Right lobe of liver (tissue), 6 donors: Measurements from ENCODE around the gene WNT5B. TPM values are rescaled to one million over a fixed set of nuclear protein-coding genes. Genes with fewer than 3 reads are reported as not detected.
A peak's percentile ranks its signal among the peaks of the same experiment; 100 is the strongest.

Source experiments
- ATAC-seq, 4 donors: fragments of 200-7000 bp; cut with Tn5 transposase; one replicate each; pipeline ENCODE4 v1.9.1; 2020; ENCODE audit warnings: mild to moderate bottlenecking in 4 of 4, moderate library complexity in 4 of 4
- DNase-seq, 3 donors: peaks; one replicate each; pipeline ENCODE4 v3.0.0-alpha.2; 2020
- H3K27ac ChIP-seq, 3 donors: fragments of 200-600 bp; one replicate each; pipeline ENCODE4 v1.8.0; 2022
- H3K27me3 ChIP-seq, 2 donors: fragments of 200-600 bp; one replicate each; pipeline ENCODE4 v1.8.0; 2022
- H3K36me3 ChIP-seq, 4 donors: fragments of 200-600 bp; sonication (generic) in 1 of 4; one replicate each; pipeline versions ENCODE4 v1.5.1 to v1.8.0; 2017 to 2022; ENCODE audit warnings: control low read depth in 1 of 4
- H3K4me1 ChIP-seq, 4 donors: fragments of 200-600 bp; sonication (generic) in 1 of 4; one replicate each; pipeline versions ENCODE4 v1.5.1 to v1.8.0; 2017 to 2022; ENCODE audit warnings: control low read depth in 1 of 4
- H3K4me3 ChIP-seq, 3 donors: fragments of 200-600 bp; one replicate each; pipeline ENCODE4 v1.8.0; 2022
- H3K9me3 ChIP-seq, 4 donors: fragments of 200-600 bp; sonication (generic) in 1 of 4; one replicate each; pipeline versions ENCODE4 v1.5.1 to v1.8.0; 2017 to 2022; ENCODE audit warnings: control low read depth in 1 of 4
- POLR2A ChIP-seq: fragments of 450-650 bp; IDR thresholded peaks from one replicate; pipeline ENCODE4 v1.6.1; 2017; ENCODE audit warnings: antibody characterized with exemption, mild to moderate bottlenecking
- WGBS: methylation state at CpG from one replicate; pipeline ENCODE4 v1.1.6; 2018; ENCODE audit warnings: low coverage, low lambda C conversion rate; ENCODE audit not compliant: insufficient coverage; ENCODE audit errors: missing lambda C conversion rate; 5-methylcytosine and 5-hydroxymethylcytosine counted together
- intact Hi-C, 2 donors: fragments of 100-400 bp; cut with DNase I; formaldehyde crosslinking; loops; one replicate each; pipeline versions ENCODE4 v1.11.2 to v1.14.1; 2022
- total RNA-seq, 6 experiments: library from RNA; depleted of rRNA in 2 of 6; stranded (reverse); fragments of >200 nt in 2 of 6; fragmentation: NEBNext Ultra II Directional in 3 of 6; extraction: Animal tissue kit (Norgen Biotek cat#: 25700) in 3 of 6; gene quantifications; one replicate each; pipeline versions ENCODE4 v1.1.0 to v1.2.4, GENCODE V29; 2016 to 2023
- TF ChIP-seq, protein P1 (sequence below), 4 donors: fragments of 200-600 bp in 3 of 4; fragments of 450-650 bp in 1 of 4; IDR thresholded peaks; one replicate each; pipeline versions ENCODE4 v1.5.1 to v1.8.0; 2016 to 2022; ENCODE audit warnings: antibody characterized with exemption in 4 of 4, mild to moderate bottlenecking in 2 of 4
- donor health status: DM: no; HTN: yes; CAD: no.
- donor health status: DM: no; HTN: no; CAD: no.
- donor health status: DM: no; HTN: no; CAD: no.
- donor health status: DM: no; HTN: yes; CAD: no.
- donor health status: DM: no; HTN: yes; CAD: no.

The WNT5B gene
- total RNA-seq, 6 experiments from 2014 or later = 0.43 to 8.1 (median 1.5) TPM

DNA sequence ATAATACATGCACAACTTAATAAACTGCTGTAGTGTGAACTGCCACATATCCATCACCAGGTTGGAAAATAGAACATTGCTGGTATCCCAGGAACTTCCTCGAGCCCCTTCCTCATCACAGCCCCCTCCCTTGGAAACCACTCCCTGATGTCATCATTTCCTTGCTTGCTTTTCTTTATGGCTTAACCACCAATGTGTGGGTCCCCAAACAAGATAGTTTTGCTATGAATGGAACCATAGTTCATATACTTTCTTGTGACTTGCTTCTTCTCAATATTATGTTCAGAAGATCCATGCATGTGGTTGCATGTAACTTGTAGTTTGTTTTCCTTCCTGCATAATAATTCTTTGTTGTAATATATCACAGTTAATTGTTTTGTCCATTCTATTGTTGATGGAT, 8.9 kb upstream of the WNT5B start:
- intact Hi-C loops = no loop called here
- Histone ChIP-seq H3K9me3 (no peaks in the 10 kb centered on the region), H3K27me3 (no peaks in the 10 kb centered on the region), H3K4me3 (no peak overlapping the region), H3K27ac (no peak overlapping the region), H3K36me3 (no peaks in the 10 kb centered on the region), H3K4me1 (peaks cover 0 to 2% (median 0%) of the 10 kb centered on the region in 4 donors)
- DNase-seq (no peak), ATAC-seq (no peak)
- TF ChIP-seq, protein P1, sequence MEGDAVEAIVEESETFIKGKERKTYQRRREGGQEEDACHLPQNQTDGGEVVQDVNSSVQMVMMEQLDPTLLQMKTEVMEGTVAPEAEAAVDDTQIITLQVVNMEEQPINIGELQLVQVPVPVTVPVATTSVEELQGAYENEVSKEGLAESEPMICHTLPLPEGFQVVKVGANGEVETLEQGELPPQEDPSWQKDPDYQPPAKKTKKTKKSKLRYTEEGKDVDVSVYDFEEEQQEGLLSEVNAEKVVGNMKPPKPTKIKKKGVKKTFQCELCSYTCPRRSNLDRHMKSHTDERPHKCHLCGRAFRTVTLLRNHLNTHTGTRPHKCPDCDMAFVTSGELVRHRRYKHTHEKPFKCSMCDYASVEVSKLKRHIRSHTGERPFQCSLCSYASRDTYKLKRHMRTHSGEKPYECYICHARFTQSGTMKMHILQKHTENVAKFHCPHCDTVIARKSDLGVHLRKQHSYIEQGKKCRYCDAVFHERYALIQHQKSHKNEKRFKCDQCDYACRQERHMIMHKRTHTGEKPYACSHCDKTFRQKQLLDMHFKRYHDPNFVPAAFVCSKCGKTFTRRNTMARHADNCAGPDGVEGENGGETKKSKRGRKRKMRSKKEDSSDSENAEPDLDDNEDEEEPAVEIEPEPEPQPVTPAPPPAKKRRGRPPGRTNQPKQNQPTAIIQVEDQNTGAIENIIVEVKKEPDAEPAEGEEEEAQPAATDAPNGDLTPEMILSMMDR (IDR thresholded peaks at IDR 0.05) = no peak
- no peak for TF ChIP-seq POLR2A
- 53% methylated on average over 1 of the region's 1 CpG for WGBS

DNA sequence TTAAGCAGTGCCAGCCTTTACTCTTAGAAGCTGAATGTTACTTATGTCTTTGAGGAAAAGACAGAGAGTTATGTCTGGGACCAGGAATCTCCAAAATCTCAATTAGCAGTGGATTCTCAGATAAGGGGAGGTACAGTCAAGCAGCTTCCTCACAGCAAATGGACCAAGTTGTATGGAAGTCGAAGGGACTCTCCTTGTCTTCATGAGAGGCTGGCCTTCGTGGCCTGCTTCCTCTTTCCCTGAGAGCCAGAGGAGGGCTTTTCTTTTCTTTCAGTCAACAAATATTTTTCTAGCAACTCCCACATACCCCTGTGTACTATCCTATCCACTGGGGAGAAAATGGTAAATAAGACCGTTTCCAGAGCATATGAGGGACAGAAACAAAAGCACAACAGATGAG, 6.6 kb upstream of the WNT5B start:
- intact Hi-C loops = no loop called here
- Histone ChIP-seq H3K27me3 (no peaks in the 10 kb centered on the region), H3K4me3 (no peak overlapping the region), H3K36me3 (no peaks in the 10 kb centered on the region), H3K4me1 (peaks cover 0 to 8% (median 0%) of the 10 kb centered on the region in 4 donors), H3K9me3 (no peaks in the 10 kb centered on the region), H3K27ac (no peak overlapping the region)
- TF ChIP-seq, protein P1 (IDR thresholded peaks at IDR 0.05) = no peak
- TF ChIP-seq POLR2A = no peak
- 52% methylated on average over 3 of the region's 3 CpGs for WGBS
- ATAC-seq (no peak), DNase-seq (no peak)

DNA sequence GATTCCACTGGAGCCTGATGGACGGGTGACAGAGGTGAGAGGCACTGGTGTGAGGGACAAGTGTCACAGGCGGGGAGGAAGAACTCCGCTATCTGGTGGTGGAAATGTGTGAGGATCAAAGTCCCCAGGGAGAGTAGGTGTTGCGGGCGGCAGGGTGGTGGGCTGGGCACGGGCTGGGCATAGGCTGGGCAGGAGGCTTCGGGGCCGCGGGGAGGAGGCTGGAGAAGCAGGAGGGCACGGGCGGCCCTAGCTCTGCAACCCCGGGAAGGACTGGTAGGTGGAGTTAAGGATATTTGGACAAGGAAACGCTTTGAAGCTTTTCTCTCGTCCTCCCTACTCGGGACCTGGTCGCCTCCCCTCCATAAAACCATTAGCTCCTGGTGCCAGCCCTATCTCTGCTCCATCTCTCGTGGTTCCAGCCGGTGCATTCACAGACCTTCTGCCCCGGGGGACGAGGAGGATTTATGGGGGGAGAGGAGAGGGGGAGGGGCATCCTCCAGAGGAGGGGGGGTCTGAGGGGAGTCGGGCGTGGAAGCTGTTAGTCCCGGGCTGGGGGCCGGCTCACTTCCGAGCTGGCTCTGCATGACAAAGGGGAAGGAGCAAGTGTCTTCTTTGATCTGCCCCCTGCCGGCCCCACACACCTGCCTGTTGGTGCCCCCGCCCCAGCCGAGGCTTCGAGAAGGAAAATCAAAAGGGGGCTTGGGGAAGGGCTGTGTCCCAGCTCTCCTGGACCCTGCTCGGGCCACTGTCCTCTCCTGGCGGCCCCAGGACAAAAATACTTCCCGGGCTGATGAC, 504 bp downstream of the WNT5B start:
- DNase-seq = peak in 2 of 3 donors; percentile 37 to 64
- 5% methylated on average over 16 of the region's 32 CpGs for WGBS
- TF ChIP-seq, protein P1 (IDR thresholded peaks at IDR 0.05) = peak in 1 of 4 donors; percentile 7
- TF ChIP-seq POLR2A = no peak
- peak overlapping the region in 1 of 3 donors; percentile 49 for H3K27ac ChIP-seq
- H3K27me3 ChIP-seq = no peaks in the 10 kb centered on the region
- H3K4me3 ChIP-seq = peak overlapping the region; percentile 46 to 63 (median 46)
- intact Hi-C loops = no loop called here
- no peaks in the 10 kb centered on the region for H3K9me3 ChIP-seq
- ATAC-seq = peak; percentile 42 to 51 (median 48)
- peaks cover 0 to 48% (median 9%) of the 10 kb centered on the region in 4 donors for H3K4me1 ChIP-seq
- no peaks in the 10 kb centered on the region for H3K36me3 ChIP-seq

- DNase-seq (peak; percentile 70 to 83 (median 72)), ATAC-seq (peak; percentile 42 to 57 (median 50))
- H3K27me3 ChIP-seq = no peaks in the 10 kb centered on the region
- H3K9me3 ChIP-seq = no peaks in the 10 kb centered on the region
- peaks cover 0 to 51% (median 12%) of the 10 kb centered on the region in 4 donors for H3K4me1 ChIP-seq
- intact Hi-C loops = no loop called here
- 14% methylated on average over 16 of the region's 58 CpGs for WGBS
- TF ChIP-seq, protein P1 (IDR thresholded peaks at IDR 0.05) = peak in 3 of 4 donors; percentile 15 to 43 (median 31)
- TF ChIP-seq POLR2A = no peak
- H3K27ac ChIP-seq = peak overlapping the region in 1 of 3 donors; percentile 49
- H3K4me3 ChIP-seq = peak overlapping the region; percentile 46 to 63 (median 46)
- no peaks in the 10 kb centered on the region for H3K36me3 ChIP-seq
Measured at GRCh38 chr12:1630133-1630826, 1.2 kb downstream of the WNT5B start.
